HG03103 (cell line): ENCODE data around the gene NRP1.
"Not testable (repeated sequence)": the region's sequence is repeated elsewhere in the genome, so short reads cannot be mapped to it uniquely, and the experiment has no call there.

Experiments used
- ATAC-seq: cut with Tn5 transposase; IDR thresholded peaks from one replicate; pipeline ENCODE4 v1.9.1; 2021; ENCODE audit warnings: low read depth; ENCODE audit not compliant: unreplicated experiment

The NRP1 gene

GRCh38 chr10:33155720-33156638, 178.5 kb downstream of the NRP1 start:
- peak; percentile 54 for ATAC-seq

DNA sequence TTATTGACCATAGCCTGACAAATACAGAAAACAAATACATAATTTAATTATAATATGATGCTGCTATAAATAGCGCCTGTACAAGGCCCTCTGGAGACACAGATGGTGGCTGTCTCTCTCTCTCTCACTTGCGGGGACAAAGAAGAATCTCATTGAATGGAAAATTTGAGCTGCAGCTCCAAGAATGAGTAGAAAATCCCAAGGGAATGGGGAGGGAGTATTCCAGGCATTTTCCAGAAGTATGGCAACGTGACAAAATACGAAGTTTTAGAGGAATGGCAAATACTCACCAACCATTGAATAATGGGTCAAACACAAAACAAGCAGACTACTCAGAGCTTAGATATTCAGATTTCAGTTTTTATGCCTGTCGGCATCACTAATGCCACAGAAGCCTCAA, 179.9 kb downstream of the NRP1 start:
- ATAC-seq, result no peak

DNA sequence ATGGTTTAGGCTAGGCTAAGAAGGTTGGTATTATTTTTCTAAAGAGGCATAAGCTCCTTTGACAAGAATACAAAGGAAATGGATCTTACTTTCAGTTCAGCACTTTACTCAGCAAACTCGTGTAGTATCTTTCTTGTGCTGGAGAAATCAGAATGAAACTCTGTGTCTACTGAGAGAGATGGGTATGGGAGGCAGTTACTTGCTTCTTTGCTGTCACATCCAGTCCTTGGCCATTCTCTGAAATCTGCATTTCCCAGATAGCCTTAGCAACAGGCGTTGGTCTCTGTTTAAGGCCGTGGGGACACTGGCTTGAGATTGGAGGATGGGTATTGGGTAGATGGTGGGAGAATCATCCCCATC, 180.5 kb downstream of the NRP1 start:
- ATAC-seq, result no peak

DNA sequence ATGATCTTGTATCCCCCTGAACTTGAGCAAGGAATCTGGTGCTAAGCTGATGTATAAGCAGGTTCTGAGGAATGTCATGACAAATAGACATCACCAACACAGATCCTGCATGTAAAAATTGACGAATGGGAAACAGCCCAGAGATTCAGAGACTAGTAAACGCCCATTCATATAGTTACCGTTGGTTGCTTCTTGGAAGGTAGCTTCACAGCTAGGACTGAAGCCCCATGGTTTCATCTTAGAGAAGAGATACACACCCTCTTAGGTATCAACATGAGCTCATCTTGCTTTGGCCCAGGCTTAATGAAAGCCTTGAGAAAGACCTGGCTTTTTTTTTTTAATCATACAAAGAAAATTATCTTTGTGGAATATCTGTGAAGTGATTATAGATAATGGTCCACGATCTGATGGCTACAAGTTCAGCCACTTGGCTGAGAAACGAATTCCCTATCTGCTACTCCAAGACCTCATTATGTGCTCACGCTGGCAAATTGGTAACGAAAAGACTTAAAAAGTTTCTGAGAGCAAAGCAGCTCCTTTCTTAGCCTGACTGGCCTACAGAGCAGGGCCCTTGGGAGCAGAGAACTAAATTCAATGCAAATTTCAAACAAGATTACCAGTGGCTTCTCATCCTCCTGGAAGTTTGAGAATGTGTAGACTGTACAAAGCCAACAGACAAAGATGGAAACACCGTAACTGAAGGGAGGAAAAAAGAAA, 181.1 kb downstream of the NRP1 start:
- no peak for ATAC-seq

DNA sequence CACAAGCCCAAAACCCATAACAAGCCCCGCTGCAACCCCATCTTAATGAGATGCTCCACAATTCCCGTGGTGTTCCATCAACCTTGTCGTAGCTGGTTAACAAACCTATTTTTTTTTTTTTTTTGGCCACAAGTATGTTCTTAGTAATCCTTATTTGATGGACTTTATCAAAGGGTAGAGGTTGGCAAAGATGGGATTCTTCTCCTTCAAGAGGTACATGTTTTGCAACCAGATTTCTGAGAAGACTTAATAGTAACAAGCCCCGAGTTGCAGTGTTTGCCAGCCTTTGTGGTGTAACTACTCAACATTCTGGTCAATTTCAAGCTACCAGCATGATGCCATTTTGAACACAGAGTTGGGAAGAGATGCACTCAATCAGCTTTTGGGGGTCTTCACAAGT, 181.7 kb downstream of the NRP1 start:
- no peak for ATAC-seq

GRCh38 chr10:33152146-33152545, 182.3 kb downstream of the NRP1 start:
- ATAC-seq, result no peak

- ATAC-seq, result no peak
Measured at GRCh38 chr10:33151344-33151864, 183.1 kb downstream of the NRP1 start.

DNA sequence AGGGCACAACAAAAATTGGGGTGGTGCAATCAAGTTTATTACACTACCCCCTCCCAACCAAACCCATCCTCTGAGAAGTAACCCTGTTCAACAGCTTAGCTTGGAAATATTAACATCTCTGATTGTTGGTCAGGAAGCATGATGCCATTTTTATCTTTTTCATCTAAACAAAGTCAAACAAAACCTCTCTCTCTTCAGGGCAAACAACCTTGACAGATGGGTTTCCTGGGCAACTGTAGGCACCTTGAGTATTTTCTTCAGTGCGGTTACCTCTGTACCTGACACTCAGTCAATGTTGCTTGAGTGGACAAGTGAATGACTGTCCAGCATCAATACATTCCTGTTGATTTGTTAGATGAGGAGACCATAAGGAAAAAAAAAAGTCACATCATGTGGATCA, 183.6 kb downstream of the NRP1 start:
- no peak for ATAC-seq

DNA sequence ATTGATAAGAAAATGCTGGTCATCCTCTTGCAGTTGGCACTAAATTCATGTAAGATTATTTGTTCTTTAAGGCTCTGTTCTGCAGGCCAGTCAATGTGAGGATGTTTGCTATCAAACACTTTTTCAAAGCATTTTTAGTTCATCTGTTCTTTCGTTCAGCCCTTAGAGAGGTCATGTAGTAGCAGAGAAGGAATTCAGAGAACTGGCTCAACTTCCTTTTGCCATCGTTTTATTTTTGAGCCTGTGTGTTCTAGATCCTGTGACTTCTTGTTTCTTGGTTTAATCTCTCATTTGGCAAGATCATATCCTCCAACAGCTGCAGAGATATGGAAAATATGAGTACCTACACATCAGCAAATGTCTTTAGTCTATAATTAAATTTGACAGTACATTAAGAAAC, 184.3 kb downstream of the NRP1 start:
- no peak for ATAC-seq

- no peak for ATAC-seq
Measured at GRCh38 chr10:33147013-33147310, 187.5 kb downstream of the NRP1 start.

- ATAC-seq, result no peak
Measured at GRCh38 chr10:33146189-33147012, 188.1 kb downstream of the NRP1 start.

DNA sequence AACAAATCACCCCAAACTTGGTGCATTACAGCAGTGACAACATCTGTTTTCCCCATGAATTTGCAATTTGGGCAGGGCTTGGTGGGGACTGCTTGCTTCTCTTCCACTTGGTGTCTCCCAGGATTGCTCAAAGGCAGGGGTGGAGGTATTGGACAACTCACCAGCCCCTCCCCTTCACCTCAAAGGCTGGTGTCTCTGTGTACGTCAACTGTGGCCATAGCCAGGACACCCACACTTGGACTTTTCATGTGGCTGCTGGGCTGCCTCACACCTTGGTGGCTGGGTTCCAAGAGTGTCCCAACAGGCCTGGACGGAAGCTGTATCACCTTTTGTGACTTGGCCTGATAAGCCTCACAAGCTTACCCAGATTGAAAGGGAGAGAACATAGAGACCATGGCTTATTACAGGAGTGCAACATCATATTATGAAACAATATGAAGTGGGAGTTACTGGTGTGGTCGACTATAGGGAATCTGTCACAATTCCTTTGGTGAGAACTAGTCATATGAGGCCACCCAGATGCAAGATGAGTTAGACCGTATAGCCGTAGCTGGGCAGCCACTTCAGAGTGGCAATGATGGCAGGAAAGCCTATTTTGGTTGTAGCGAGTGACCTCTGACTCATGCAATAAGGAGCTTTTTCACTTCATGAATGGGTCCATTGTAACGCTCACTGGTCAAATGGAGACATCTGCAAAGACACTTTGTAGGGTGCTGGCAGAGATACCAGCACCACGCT, 188.8 kb downstream of the NRP1 start:
- no peak for ATAC-seq

GRCh38 chr10:33143160-33143728, 191.2 kb downstream of the NRP1 start:
- ATAC-seq, result no peak

DNA sequence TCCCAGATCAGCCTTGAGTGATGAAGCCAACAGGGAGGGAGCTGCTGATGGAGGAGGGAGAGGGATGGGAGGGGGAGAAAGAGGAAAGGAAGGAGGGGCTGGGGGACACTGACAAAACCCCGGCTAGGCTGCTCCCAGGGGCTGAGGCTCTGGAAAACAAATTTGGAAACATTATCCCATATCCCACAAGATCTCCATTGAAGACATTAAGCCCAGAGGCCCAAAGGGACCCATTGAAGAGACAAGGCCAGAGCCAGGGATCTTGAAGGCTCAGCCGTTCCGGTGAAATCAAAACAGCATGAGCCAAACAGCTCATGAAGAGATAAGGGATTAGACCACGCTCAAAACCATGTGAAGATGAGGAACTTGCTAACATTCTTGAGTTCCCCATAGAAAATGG, 192.2 kb downstream of the NRP1 start:
- ATAC-seq, result no peak

DNA sequence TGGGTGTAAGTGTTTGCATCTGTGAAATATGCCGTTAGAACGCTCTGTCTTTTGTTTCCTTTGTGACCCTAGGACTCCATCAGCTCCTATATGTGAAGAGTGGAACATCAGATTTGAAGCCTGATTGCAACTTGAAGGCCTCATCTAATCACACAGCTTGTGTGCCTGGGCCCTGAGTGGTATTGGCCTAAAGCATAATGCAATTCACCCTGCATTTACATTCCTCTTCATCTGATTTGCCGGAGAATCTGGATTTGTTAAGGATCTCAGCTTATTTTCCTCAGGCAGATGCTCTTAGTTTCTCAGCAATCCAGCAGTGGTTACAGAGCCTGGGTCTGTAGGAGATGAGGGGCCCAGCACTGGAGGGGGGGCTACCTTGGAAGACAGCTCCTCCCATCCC, 193.2 kb downstream of the NRP1 start:
- ATAC-seq, result no peak

- no peak for ATAC-seq
Measured at GRCh38 chr10:33139181-33139646, 195.3 kb downstream of the NRP1 start.

DNA sequence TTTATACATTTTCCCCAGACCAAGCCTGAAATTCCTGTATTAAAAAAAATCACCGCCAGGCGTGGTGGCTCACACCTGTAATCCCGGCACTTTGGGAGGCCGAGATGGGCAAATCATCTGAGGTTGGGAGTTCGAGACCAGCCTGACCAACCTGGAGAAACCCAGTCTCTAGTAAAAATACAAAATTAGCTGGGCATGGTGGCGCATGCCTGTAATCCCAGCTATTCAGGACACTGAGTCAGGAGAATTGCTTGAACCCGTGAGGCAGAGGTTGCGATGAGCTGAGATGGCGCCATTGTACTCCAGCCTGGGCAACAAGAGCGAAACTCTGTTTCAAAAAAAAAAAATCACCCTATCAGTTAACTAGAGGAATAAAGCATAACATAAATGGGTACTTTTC, 195.8 kb downstream of the NRP1 start:
- not testable (repeated sequence) for ATAC-seq

GRCh38 chr10:33137356-33138005, 197.0 kb downstream of the NRP1 start:
- ATAC-seq, result no peak

DNA sequence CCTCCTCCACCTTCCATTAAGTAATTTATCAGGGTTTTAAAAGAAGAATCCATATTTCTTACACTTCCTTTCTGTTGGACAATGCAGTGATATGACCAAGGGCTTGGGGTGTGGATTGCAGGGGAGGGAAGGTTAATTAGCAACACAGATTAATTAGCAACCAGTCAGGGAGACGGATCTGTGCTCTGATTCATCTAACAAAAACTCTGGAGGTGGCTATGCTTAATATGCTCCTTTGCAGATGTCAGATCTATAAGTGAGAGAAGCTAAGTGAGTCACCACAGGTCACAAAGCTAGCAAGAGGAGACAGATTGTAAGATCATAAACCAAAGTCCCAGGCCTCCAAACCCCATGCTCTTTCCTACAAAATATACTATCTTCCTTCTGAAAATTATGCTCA, 197.7 kb downstream of the NRP1 start:
- ATAC-seq, result no peak
